ENCODE data around the gene GATAD2A. TPM values are rescaled to one million over a fixed set of nuclear protein-coding genes. Genes with fewer than 3 reads are reported as not detected.
A peak's percentile ranks its signal among the peaks of the same experiment; 100 is the strongest.

Gene GATAD2A
- total and polyA plus RNA-seq, 9 of the 15 experiments (the other 6 are each of a cell fraction or from before 2014, with no cell fraction given), result 2.4 to 226 (median 44.2) TPM

GRCh38 chr19:19443283-19443682, 37.8 kb downstream of the GATAD2A start:
- Histone ChIP-seq H3K4me2 (ENCODE audit: insufficient read depth, low read length) (peak overlapping the region; percentile 65), H4K20me1 (replicated peaks; ENCODE audit: control insufficient read depth, insufficient read depth, low read length) (peaks cover 52% of the 10 kb centered on the region), H3K79me2 (ENCODE audit: control insufficient read depth, insufficient read depth, low read length) (peaks cover 96% of the 10 kb centered on the region), H3K27ac (ENCODE audit: extremely low read depth, low read depth, low read length) (peak overlapping the region; percentile 73; the same call in 2 of the 3 replicates), H3K4me1 (replicated peaks in 1 of 2; ENCODE audit: control insufficient read depth in 2 of 2, insufficient read depth in 2 of 2, low read length in 2 of 2) (peaks cover 45 to 47% of the 10 kb centered on the region in 2 experiments), H3K36me3 (ENCODE audit: control insufficient read depth, insufficient read depth, low read length) (peaks cover 58% of the 10 kb centered on the region), H3K9ac (ENCODE audit: insufficient read depth in 1 of 2, low read depth in 2 of 2, low read length in 2 of 2) (peak overlapping the region; percentile 42 to 46; a peak in 2 of 4 replicates), H3K9me1 (ENCODE audit: control insufficient read depth, insufficient read depth, low read length) (no peaks in the 10 kb centered on the region), H3K27me3 (ENCODE audit: control insufficient read depth in 2 of 2, insufficient read depth in 2 of 2, low read length in 2 of 2) (no peaks in the 10 kb centered on the region), H3K9me3 (replicated peaks; ENCODE audit: control insufficient read depth, insufficient read depth, low read depth, low read length) (no peaks in the 10 kb centered on the region), H2AFZ (ENCODE audit: low read depth, low read length) (no peak overlapping the region), H3K4me3 (no peak overlapping the region)
- DNase-seq (ENCODE audit: extremely low read depth in 1 of 4, low spot score in 3 of 4), result no peak
- no peak for FAIRE-seq
- no peak for ATAC-seq
- WGBS (ENCODE audit: insufficient coverage, low coverage, missing lambda C conversion rate), result 28% methylated on average over 9 of the region's 9 CpGs
- POLR2A ChIA-PET, result interaction anchor here (0.7 to 2.2 kb wide), 6 partner anchors 9 to 32 kb away, joined by 3 to 6 read pairs (median 6); no protein-coding TSS in a partner anchor
- no TSS peak for BruUV-seq (replicated peaks)
- intact Hi-C loops (cut with micrococcal nuclease), result loop anchor here (5.0 kb wide), 1 partner anchor 36 kb away; the partner anchor contains the start of gene GATAD2A
- in situ Hi-C loops (cut with MboI), result no loop called here
- TF ChIP-seq ARID1B (IDR thresholded peaks at IDR 0.05), result peak; percentile 56; the same call in 1 of the 2 replicates
- TF ChIP-seq SOX6 (IDR thresholded peaks at IDR 0.05), result peak; percentile 83
- TF ChIP-seq EZH2 (IDR thresholded peaks at IDR 0.05; ENCODE audit: borderline replicate concordance, low read depth, low read length), result no peak
- TF ChIP-seq ZNF140 (CRISPR knock-in tag; IDR thresholded peaks at IDR 0.05), result no peak
- peak; percentile 43; the same call in 1 of the 2 replicates for TF ChIP-seq CBFA2T3 (IDR thresholded peaks at IDR 0.05)
- TF ChIP-seq MTA1 (IDR thresholded peaks at IDR 0.05; ENCODE audit: borderline replicate concordance), result 0 out of 2 replicates have a peak, but pooled peaks have one; percentile 16
- peak; percentile 45; the same call in 1 of the 2 replicates for TF ChIP-seq SMARCA4 (IDR thresholded peaks at IDR 0.05)
- TF ChIP-seq L3MBTL2 (IDR thresholded peaks at IDR 0.05), result peak; percentile 44; the same call in 1 of the 2 replicates
- 0 out of 2 replicates have a peak, but pooled peaks have one; percentile 15 for TF ChIP-seq TEAD4 (IDR thresholded peaks at IDR 0.05; ENCODE audit: low read length)
- TF ChIP-seq TEAD4 (CRISPR knock-in tag; IDR thresholded peaks at IDR 0.05; ENCODE audit: borderline replicate concordance), result no peak
- TF ChIP-seq ZNF253 (CRISPR knock-in tag; conservative IDR thresholded peaks at IDR 0.05), result no peak
- TF ChIP-seq YY1 (IDR thresholded peaks at IDR 0.05; ENCODE audit: borderline replicate concordance in 1 of 3, control insufficient read depth in 1 of 3, extremely low read depth in 1 of 3, insufficient read depth in 3 of 3, insufficient read length in 1 of 3, insufficient replicate concordance in 2 of 3, low read depth in 1 of 3, low read length in 2 of 3), result peak in 1 of 3 experiments; percentile 25
- 0 out of 4 replicates have a peak, but pooled peaks of 1 of the 2 experiments have one; percentile 16 for TF ChIP-seq RCOR1 (IDR thresholded peaks at IDR 0.05; ENCODE audit: borderline replicate concordance in 1 of 2, low read depth in 2 of 2, low read length in 2 of 2)
- TF ChIP-seq NFXL1 (CRISPR knock-in tag; IDR thresholded peaks at IDR 0.05), result no peak
- TF ChIP-seq TCF3 (CRISPR knock-in tag; IDR thresholded peaks at IDR 0.05), result peak; percentile 52; the same call in 1 of the 2 replicates
- TF ChIP-seq CEBPB (tag; IDR thresholded peaks at IDR 0.05), result peak; percentile 62
- no peak for TF ChIP-seq TFAM (CRISPR knock-in tag; conservative IDR thresholded peaks at IDR 0.05)
- TF ChIP-seq GATAD2A (IDR thresholded peaks at IDR 0.05), result 0 out of 2 replicates have a peak, but pooled peaks have one; percentile 42
- TF ChIP-seq ZBTB34 (CRISPR knock-in tag; IDR thresholded peaks at IDR 0.05), result no peak
- no peak for TF ChIP-seq NCOA2 (IDR thresholded peaks at IDR 0.05; ENCODE audit: partially characterized antibody in 2 of 2)
- TF ChIP-seq NFIX (CRISPR knock-in tag; IDR thresholded peaks at IDR 0.05; ENCODE audit: low read depth), result no peak
- TF ChIP-seq PRMT5 (CRISPR knock-in tag; IDR thresholded peaks at IDR 0.05), result no peak
- CTCF ChIA-PET (ENCODE audit: low intra/inter-chr PET ratio), result no interaction called here
